Epithelial cell of proximal tubule (primary cell): ENCODE measurements around the gene XKR3. TPM values are rescaled to one million over a fixed set of nuclear protein-coding genes. Genes with fewer than 3 reads are reported as not detected.

ENCODE experiments used
- DNase-seq: peaks from one replicate; pipeline ENCODE4 v3.0.0-alpha.2; 2011; ENCODE audit warnings: low read depth
- H3K4me3 ChIP-seq: 2 replicates; pipeline ENCODE4 v1.5.1; 2011; ENCODE audit warnings: low read depth, mild to moderate bottlenecking, low read length
- CTCF ChIP-seq: conservative IDR thresholded peaks from 2 replicates; pipeline ENCODE4 v1.5.1; 2012; ENCODE audit warnings: low read depth, mild to moderate bottlenecking, low read length
- total RNA-seq: library from RNA; depleted of rRNA; stranded (reverse); fragments of >200 nt; gene quantifications from 2 replicates; pipeline ENCODE4 v1.2.3, GENCODE V29; 2015

XKR3 gene
- total RNA-seq, 1 donor from 2014 or later: not detected

GRCh38 chr22:16845465-16845864 lies 20.3 kb upstream of the XKR3 start:
- no peak overlapping the region for H3K4me3 ChIP-seq
- no peak for TF ChIP-seq CTCF
- DNase-seq: no peak

GRCh38 chr22:16844529-16844928 lies 19.3 kb upstream of the XKR3 start:
- H3K4me3 ChIP-seq: no peak overlapping the region
- no peak for TF ChIP-seq CTCF
- DNase-seq: no peak

DNA sequence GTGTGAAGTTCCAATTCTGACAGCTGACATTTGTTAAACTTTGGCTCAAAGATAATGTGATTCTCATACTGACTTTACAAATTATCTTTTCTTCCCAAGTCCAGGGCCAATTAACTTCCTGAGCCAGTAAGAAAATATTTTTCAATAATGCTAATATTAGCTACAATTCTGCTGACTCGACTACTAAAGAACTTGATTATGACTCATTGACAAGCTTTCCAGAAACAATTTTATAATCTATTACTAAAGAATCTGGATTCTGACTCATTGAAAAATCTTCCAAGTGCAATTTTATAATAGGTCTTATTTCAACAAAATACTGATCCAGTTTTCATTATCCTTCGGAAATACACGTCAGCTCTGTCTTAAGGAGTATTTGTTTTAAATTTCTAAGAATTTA lies 12.9 kb upstream of the XKR3 start:
- no peak for TF ChIP-seq CTCF
- DNase-seq: no peak
- no peak overlapping the region for H3K4me3 ChIP-seq

DNA sequence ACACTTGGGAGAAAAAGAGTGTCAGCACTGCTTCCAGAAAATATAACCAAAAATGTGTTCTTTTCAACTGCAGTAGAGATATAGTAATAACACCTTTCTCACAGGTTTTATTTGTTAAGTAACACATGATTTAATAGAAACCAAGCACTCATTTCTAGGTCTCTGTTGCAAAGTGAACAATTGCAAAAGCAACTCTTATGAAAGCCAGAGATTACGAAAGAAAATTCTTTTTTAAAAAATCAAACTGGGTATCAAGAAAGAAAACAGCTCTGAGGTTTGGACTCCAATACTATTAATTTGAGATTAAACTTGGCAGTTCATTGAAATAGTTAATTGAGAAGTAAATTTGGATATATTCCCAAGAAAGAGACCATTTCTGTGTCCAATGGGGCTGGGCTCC lies 9.8 kb upstream of the XKR3 start:
- no peak for DNase-seq
- TF ChIP-seq CTCF: no peak
- no peak overlapping the region for H3K4me3 ChIP-seq

GRCh38 chr22:16831257-16831656 lies 6.0 kb upstream of the XKR3 start:
- H3K4me3 ChIP-seq: no peak overlapping the region
- no peak for DNase-seq
- TF ChIP-seq CTCF: no peak

DNA sequence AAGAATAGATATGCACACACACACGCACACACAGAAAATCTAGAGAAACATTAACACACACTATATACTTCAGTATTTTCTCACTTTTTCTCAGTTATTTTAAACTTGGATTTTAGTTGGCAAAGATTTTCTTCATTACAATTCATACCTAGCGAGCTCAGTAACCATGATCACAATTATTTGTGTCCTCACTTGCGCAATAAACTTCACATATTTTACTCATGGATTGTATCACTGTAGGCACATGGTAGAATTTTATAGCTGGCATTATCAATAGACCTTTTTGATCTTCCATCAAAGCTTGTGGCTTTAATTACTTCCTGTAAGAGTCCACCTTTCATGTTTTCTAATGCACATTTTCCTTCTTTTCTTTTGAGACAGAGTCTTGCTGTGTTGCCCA lies 4.8 kb upstream of the XKR3 start:
- DNase-seq: no peak
- TF ChIP-seq CTCF: no peak
- H3K4me3 ChIP-seq: no peak overlapping the region

DNA sequence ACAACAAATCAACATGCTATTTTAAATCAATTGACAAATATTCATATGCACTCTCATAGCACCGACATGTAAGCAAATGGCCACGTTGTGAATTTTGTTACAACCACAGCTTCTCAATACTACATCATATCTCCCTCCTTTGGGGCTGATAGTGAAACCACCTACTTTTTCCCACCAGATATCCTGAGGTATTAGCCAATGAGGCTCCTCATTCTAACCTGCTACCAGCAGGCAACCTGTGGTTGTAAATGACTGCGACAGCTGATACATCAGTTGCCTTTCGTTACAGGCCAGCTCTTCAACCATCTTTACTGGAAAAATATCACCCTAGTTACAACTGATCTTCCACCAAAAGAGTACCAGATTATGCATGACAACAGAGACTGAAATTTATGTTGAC lies 3.7 kb upstream of the XKR3 start:
- no peak for TF ChIP-seq CTCF
- DNase-seq: no peak
- H3K4me3 ChIP-seq: no peak overlapping the region
